Smooth muscle cell (in vitro differentiated cells): ENCODE data around the gene BFSP2. TPM values are rescaled to one million over a fixed set of nuclear protein-coding genes. Genes with fewer than 3 reads are reported as not detected.
"Not testable (repeated sequence)": the region's sequence is repeated elsewhere in the genome, so short reads cannot be mapped to it uniquely, and the experiment has no call there.

Experiments
- DNase-seq: peaks from one replicate; lab custom pipeline; 2025; ENCODE audit not compliant: unreplicated experiment; lab: John Stamatoyannopoulos, UW
- H2AFZ ChIP-seq: fragments of 200-600 bp; sonication (generic); 2 replicates; pipeline ENCODE4 v1.6.0; 2016; ENCODE audit warnings: antibody characterized with exemption, low read depth, mild to moderate bottlenecking
- H3F3A ChIP-seq: fragments of 200-600 bp; sonication (generic); 2 replicates; pipeline ENCODE4 v1.6.0; 2017; ENCODE audit warnings: antibody characterized with exemption, low read depth
- H3K27ac ChIP-seq: fragments of 200-600 bp; sonication (generic); 2 replicates; pipeline ENCODE4 v1.5.1; 2016; ENCODE audit warnings: low read depth, mild to moderate bottlenecking
- H3K27me3 ChIP-seq: fragments of 200-600 bp; sonication (generic); 2 replicates; pipeline ENCODE4 v1.6.1; 2016; ENCODE audit warnings: low read depth, mild to moderate bottlenecking
- H3K36me3 ChIP-seq: fragments of 200-600 bp; sonication (generic); 2 replicates; pipeline ENCODE4 v1.5.1; 2016; ENCODE audit warnings: low read depth
- H3K4me1 ChIP-seq: fragments of 200-600 bp; sonication (generic); 2 replicates; pipeline ENCODE4 v1.5.1; 2016; ENCODE audit warnings: low read depth
- H3K4me2 ChIP-seq: fragments of 200-600 bp; sonication (generic); 2 replicates; pipeline ENCODE4 v1.6.0; 2016; ENCODE audit warnings: mild to moderate bottlenecking
- H3K4me3 ChIP-seq: fragments of 200-600 bp; sonication (generic); 2 replicates; pipeline ENCODE4 v1.5.1; 2016; ENCODE audit warnings: mild to moderate bottlenecking
- H3K79me2 ChIP-seq: fragments of 200-600 bp; sonication (generic); 2 replicates; pipeline ENCODE4 v1.6.0; 2016; ENCODE audit warnings: low read depth, mild to moderate bottlenecking
- H3K9ac ChIP-seq: fragments of 200-600 bp; sonication (generic); 2 replicates; pipeline ENCODE4 v1.6.0; 2016; ENCODE audit warnings: low read depth
- H3K9me3 ChIP-seq: fragments of 200-600 bp; sonication (generic); replicated peaks from 2 replicates; pipeline ENCODE4 v1.5.1; 2016; ENCODE audit warnings: low read depth
- H4K20me1 ChIP-seq: fragments of 200-600 bp; sonication (generic); 2 replicates; pipeline ENCODE4 v1.6.0; 2016; ENCODE audit warnings: low read depth
- WGBS: methylation state at CpG from one replicate; pipeline ENCODE4 v1.1.7; 2016; ENCODE audit warnings: low lambda C conversion rate; 5-methylcytosine and 5-hydroxymethylcytosine counted together
- polyA plus RNA-seq: library from polyadenylated mRNA; unstranded; fragments of >200 nt; fragmentation: Nextera tagmentation; extraction: Ambion mirVana; gene quantifications from 2 replicates; pipeline ENCODE4 v1.2.1, GENCODE V29; 2016
- total RNA-seq: library from RNA; depleted of rRNA; stranded (reverse); fragments of >200 nt; gene quantifications from 2 replicates; pipeline ENCODE4 v1.2.3, GENCODE V29; 2014
- TF ChIP-seq, protein P1 (sequence below): fragments of 200-600 bp; sonication (generic); IDR thresholded peaks from 2 replicates; pipeline ENCODE4 v1.5.1; 2017; ENCODE audit warnings: borderline replicate concordance, mild to moderate bottlenecking, antibody characterized with exemption; ENCODE audit not compliant: insufficient read depth, poor library complexity, severe bottlenecking

BFSP2 gene
- total and polyA plus RNA-seq, 2 experiments from 2014 or later, result not detected

DNA sequence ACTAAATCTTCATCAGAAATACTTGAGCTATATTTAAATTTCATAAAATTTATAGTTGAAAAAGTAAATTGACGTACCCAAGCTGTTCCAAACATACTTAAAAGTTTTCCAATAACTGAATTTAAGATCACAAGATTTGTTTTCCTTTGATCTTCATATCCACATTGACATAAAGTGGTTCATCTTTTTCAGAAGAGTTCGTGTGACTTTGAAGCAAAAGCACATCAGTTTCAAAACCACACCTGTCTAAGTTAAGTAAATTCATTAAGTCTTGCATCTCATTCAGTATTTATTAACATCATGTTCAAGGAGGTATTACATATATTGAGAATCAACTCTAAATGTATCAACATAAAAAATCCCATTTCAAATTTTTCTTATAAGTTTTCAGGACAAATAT is 79.5 kb downstream of the BFSP2 start:
- H3K9me3 ChIP-seq, result no peaks in the 10 kb centered on the region
- no peaks in the 10 kb centered on the region for H3F3A ChIP-seq
- TF ChIP-seq, protein P1, sequence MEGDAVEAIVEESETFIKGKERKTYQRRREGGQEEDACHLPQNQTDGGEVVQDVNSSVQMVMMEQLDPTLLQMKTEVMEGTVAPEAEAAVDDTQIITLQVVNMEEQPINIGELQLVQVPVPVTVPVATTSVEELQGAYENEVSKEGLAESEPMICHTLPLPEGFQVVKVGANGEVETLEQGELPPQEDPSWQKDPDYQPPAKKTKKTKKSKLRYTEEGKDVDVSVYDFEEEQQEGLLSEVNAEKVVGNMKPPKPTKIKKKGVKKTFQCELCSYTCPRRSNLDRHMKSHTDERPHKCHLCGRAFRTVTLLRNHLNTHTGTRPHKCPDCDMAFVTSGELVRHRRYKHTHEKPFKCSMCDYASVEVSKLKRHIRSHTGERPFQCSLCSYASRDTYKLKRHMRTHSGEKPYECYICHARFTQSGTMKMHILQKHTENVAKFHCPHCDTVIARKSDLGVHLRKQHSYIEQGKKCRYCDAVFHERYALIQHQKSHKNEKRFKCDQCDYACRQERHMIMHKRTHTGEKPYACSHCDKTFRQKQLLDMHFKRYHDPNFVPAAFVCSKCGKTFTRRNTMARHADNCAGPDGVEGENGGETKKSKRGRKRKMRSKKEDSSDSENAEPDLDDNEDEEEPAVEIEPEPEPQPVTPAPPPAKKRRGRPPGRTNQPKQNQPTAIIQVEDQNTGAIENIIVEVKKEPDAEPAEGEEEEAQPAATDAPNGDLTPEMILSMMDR, result no peak
- H3K27ac ChIP-seq, result peak overlapping the region; percentile 24
- no peaks in the 10 kb centered on the region for H3K27me3 ChIP-seq
- no peak for DNase-seq
- H3K79me2 ChIP-seq, result no peaks in the 10 kb centered on the region
- no peak overlapping the region for H2AFZ ChIP-seq
- H3K36me3 ChIP-seq, result no peaks in the 10 kb centered on the region
- H3K9ac ChIP-seq, result no peak overlapping the region
- peaks cover 56% of the 10 kb centered on the region for H3K4me1 ChIP-seq
- WGBS, result 75% methylated on average over 2 of the region's 2 CpGs
- no peaks in the 10 kb centered on the region for H4K20me1 ChIP-seq
- H3K4me2 ChIP-seq, result no peak overlapping the region
- no peak overlapping the region for H3K4me3 ChIP-seq

DNA sequence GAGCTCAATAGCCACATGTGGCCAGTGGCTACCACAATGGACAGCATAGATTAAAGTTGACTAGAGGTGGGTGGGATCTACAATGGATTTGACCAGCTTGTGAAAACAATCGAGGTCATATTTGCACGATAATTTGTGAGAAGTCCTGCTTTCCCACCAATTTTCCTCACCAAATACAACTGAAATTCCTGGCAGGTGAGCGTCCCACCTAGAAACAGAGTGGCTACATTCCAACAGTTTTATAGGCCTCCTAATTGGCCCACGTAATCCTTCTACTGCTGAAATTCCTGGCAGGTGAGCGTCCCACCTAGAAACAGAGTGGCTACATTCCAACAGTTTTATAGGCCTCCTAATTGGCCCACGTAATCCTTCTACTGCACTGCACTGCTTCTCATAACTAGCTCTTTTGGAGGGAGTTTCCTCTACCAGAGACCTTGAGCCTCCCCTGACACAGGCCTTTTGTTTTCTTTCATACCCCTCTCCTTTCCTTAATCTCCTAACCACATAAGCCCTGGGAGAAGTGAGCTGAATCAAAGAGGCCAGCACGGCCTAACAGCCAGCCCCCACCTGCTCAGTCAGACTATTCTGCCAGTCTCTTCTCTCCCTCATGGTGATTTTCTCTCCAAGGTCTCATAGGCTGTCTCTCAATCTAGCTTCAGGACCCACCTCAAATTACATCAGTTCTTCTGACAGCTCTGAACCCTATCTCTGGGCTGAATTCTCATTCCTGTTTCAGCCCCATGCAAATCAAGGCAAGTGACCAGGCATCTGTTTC is 80.2 kb downstream of the BFSP2 start:
- H4K20me1 ChIP-seq, result no peaks in the 10 kb centered on the region
- peaks cover 49% of the 10 kb centered on the region for H3K4me1 ChIP-seq
- no peak overlapping the region for H2AFZ ChIP-seq
- H3K27me3 ChIP-seq, result no peaks in the 10 kb centered on the region
- TF ChIP-seq, protein P1, result no peak
- no peaks in the 10 kb centered on the region for H3K36me3 ChIP-seq
- H3K27ac ChIP-seq, result peak overlapping the region; percentile 68
- no peak overlapping the region for H3K9ac ChIP-seq
- no peak overlapping the region for H3K4me3 ChIP-seq
- H3K79me2 ChIP-seq, result no peaks in the 10 kb centered on the region
- H3K9me3 ChIP-seq, result no peaks in the 10 kb centered on the region
- DNase-seq, result no peak
- WGBS, result 51% methylated on average over 7 of the region's 7 CpGs
- no peaks in the 10 kb centered on the region for H3F3A ChIP-seq
- H3K4me2 ChIP-seq, result no peak overlapping the region

DNA sequence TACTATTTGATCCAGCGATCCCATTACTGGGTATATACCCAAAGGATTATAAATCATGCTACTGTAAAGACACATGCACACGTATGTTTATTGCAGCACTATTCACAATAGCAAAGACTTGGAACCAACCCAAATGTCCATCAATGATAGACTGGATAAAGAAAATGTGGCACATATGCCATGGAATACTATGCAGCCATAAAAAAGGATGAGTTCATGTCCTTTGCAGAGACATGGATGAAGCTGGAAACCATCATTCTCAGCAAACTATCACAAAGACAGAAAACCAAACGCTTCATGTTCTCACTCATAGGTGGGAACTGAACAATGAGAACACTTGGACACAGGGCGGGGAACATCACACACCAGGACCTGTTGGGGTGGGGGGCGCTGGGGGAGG is 82.6 kb downstream of the BFSP2 start:
- H3K4me3 ChIP-seq, H3F3A ChIP-seq, H2AFZ ChIP-seq, H3K27me3 ChIP-seq, H3K36me3 ChIP-seq, H4K20me1 ChIP-seq, H3K9ac ChIP-seq, H3K9me3 ChIP-seq, DNase-seq, H3K27ac ChIP-seq, H3K4me2 ChIP-seq, H3K79me2 ChIP-seq: not testable (repeated sequence)
- peaks cover 32% of the 10 kb centered on the region for H3K4me1 ChIP-seq
- 81% methylated on average over 5 of the region's 5 CpGs for WGBS

DNA sequence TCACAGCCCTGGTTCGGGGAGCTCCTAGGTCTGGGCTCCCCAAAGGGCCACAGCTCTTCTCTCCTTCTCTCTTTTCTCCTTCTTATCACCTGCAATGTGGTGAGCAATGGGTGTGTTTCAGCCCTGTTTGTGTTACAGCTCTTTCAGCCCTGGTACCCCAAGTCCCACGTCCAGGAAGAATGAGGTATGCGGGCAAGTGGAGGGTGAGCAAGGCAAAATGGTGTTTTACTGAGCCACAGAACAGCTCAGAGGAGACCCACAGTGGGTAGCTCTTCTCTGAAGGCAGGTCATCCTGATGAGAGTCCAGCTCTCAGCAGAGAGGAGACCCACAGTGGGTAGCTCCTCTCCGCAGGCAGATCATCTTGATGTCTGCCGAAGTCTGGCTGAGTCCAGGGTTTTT is 86.8 kb downstream of the BFSP2 start:
- Histone ChIP-seq H3K9me3 (no peaks in the 10 kb centered on the region), H3K4me2 (no peak overlapping the region), H3K79me2 (no peaks in the 10 kb centered on the region), H2AFZ (no peak overlapping the region), H4K20me1 (no peaks in the 10 kb centered on the region), H3K4me1 (peaks cover 4% of the 10 kb centered on the region), H3K36me3 (no peaks in the 10 kb centered on the region), H3K9ac (no peak overlapping the region), H3F3A (peaks cover 9% of the 10 kb centered on the region), H3K4me3 (no peak overlapping the region), H3K27ac (no peak overlapping the region), H3K27me3 (no peaks in the 10 kb centered on the region)
- WGBS, result 94% methylated on average over 5 of the region's 5 CpGs
- no peak for DNase-seq
- TF ChIP-seq, protein P1, result no peak
